ENCODE results near the gene CLEC10A. TPM values are rescaled to one million over a fixed set of nuclear protein-coding genes. Genes with fewer than 3 reads are reported as not detected.
"Not testable (repeated sequence)": the region's sequence is repeated elsewhere in the genome, so short reads cannot be mapped to it uniquely, and the experiment has no call there.

CLEC10A gene, protein sequence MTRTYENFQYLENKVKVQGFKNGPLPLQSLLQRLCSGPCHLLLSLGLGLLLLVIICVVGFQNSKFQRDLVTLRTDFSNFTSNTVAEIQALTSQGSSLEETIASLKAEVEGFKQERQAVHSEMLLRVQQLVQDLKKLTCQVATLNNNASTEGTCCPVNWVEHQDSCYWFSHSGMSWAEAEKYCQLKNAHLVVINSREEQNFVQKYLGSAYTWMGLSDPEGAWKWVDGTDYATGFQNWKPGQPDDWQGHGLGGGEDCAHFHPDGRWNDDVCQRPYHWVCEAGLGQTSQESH
- not detected in 2 replicates for total RNA-seq

DNA sequence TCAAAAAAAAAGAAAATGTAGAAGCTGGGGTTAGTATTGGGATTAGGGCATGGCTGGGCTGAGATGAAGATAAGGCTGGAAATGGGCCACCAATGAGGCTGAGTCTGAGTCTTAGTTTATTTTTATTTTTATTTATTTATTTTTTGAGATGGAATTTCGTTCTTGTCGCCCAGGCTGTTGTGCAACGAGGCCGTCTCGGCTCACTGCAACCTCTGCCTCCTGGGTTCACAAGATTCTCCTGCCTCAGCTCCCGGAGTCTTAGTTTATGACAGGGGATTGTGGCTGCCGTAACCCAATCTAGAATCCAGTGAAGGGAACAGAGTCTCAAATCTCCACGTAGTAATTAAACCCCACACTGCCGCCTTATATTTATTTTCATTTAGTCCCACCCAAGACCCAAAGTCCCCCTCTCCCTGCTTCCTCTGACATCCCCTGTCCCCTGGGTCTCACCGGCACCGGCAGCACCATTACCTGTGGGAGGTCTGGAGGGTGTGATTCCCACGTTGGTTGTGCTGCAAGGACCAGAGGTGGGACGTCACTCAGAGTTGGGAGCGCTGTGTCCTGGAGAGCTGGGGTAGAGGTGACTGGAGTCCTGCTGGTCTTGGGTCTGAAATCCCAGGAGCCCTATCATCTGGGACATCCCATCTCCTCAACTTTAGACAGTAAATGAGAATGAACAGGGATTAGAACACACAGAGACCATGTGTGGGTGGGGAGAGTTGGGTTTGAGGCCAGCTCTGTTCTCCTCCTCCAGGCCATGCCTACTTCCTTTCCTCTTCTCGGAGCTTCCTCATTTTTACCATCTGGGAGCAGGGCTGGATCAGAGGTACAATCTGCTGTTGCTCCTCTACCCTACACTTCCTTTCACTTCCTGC lies at the start of gene CLEC10A:
Gene CLEC10A (minus strand): TSS at position 671 of the 875 bp plus-strand sequence. CDS start 1,439 bp downstream, outside the sequence.
- TF ChIP-seq, protein P1, sequence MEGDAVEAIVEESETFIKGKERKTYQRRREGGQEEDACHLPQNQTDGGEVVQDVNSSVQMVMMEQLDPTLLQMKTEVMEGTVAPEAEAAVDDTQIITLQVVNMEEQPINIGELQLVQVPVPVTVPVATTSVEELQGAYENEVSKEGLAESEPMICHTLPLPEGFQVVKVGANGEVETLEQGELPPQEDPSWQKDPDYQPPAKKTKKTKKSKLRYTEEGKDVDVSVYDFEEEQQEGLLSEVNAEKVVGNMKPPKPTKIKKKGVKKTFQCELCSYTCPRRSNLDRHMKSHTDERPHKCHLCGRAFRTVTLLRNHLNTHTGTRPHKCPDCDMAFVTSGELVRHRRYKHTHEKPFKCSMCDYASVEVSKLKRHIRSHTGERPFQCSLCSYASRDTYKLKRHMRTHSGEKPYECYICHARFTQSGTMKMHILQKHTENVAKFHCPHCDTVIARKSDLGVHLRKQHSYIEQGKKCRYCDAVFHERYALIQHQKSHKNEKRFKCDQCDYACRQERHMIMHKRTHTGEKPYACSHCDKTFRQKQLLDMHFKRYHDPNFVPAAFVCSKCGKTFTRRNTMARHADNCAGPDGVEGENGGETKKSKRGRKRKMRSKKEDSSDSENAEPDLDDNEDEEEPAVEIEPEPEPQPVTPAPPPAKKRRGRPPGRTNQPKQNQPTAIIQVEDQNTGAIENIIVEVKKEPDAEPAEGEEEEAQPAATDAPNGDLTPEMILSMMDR (IDR thresholded peaks at IDR 0.05; ENCODE audit: insufficient read depth, low read depth, low read length) = no peak
- H3K4me3 ChIP-seq (ENCODE audit: low read depth, low read length) = no peak within 1 kb of the TSS
- no peak for DNase-seq (ENCODE audit: low read depth)

DNA sequence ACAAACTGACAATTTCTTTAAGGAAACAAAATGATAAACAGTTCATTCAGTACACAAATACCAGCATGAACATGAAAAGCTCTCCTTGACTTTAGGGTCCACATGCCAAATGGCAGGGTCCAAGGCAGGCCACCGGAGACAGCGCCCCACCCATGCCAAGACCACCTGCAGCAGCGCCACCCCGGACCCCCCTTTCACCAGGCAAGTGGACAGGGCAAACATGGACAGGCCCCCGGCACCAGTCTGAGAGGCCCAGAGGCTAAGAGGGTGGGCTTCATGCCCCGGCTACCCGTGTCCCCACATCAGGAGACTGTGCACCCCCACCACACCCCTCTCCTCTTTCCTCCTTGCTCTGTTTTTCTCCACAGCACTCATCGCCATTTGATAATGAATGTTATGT lies 49.3 kb upstream of the CLEC10A start:
- TF ChIP-seq, protein P1 (IDR thresholded peaks at IDR 0.05; ENCODE audit: insufficient read depth, low read depth, low read length) = no peak
- no peak for DNase-seq (ENCODE audit: low read depth)
- no peak overlapping the region for H3K4me3 ChIP-seq (ENCODE audit: low read depth, low read length)

DNA sequence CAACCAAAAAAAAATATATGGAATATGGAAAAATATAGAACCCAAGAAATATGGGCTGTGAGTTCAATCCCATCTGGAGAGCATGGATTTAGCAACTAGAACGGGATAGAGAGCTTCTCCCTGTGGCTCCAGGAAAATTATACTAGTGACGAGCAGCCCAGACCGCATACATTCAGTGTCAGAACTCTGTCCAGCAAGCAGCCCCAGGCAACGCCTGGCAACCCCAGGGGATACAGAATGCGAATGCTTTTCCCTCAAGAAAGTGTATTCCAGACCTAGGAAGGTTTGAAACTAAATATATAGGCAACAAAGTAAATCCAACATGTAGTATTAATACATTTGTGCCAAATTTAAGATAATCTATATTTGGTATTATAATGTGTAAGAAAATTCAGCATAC lies 48.1 kb upstream of the CLEC10A start:
- TF ChIP-seq, protein P1 (IDR thresholded peaks at IDR 0.05; ENCODE audit: insufficient read depth, low read depth, low read length) = no peak
- DNase-seq (ENCODE audit: low read depth) = no peak

DNA sequence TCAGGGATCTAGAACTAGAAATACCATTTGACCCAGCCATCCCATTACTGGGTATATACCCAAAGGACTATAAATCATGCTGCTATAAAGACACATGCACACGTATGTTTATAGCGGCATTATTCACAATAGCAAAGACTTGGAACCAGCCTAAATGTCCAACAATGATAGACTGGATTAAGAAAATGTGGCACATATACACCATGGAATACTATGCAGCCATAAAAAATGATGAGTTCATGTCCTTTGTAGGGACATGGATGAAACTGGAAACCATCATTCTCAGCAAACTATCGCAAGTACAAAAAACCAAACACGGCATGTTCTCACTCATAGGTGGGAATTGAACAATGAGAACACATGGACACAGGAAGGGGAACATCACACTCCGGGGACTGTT lies 47.5 kb upstream of the CLEC10A start:
- not testable (repeated sequence) for H3K4me3 ChIP-seq (ENCODE audit: low read depth, low read length); DNase-seq (ENCODE audit: low read depth)

More for the DNA sequence above, 48.1 kb upstream of the CLEC10A start:
- no peak overlapping the region for H3K4me3 ChIP-seq (ENCODE audit: low read depth, low read length)

DNA sequence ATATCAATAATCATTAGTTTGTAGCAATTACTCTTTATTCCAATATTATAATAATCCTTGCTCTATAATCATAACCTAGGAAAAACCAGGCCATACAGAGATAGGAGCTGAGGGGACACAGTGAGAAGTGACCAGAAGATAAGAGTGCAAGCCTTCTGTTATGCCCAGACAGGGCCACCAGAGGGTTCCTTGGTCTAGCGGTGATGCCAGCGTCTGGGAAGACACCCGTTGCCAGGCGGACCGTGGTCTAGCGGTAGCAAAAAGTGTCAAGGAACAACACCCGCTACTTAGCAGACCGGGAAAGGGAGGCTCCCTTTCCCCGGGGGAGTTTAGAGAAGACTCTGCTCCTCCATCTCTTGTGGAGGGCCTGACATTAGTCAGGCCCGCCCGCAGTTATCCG lies 46.3 kb upstream of the CLEC10A start:
- not testable (repeated sequence) for DNase-seq (ENCODE audit: low read depth)

DNA sequence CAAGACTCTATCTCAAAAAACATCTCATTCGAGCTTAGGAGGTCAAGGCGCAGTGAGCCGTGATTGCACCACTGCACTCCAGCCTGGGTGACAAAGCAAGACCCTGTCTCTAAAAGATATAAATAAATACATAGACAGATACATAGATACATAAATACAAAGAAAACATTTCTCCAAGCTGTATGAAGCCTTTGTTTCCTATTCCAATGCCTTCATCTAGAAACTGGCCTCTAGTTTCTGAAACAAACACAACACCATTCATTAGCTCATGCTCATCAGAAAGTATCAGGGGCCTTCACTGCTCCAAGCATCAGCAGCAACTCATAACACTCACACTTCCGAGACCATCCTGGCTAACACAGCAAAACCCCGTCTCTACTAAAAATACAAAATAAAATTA lies 44.9 kb upstream of the CLEC10A start:
- no peak for DNase-seq (ENCODE audit: low read depth)
- TF ChIP-seq, protein P1 (IDR thresholded peaks at IDR 0.05; ENCODE audit: insufficient read depth, low read depth, low read length) = no peak
- H3K4me3 ChIP-seq (ENCODE audit: low read depth, low read length) = no peak overlapping the region

More for the DNA sequence above, 46.3 kb upstream of the CLEC10A start:
- H3K4me3 ChIP-seq (ENCODE audit: low read depth, low read length) = not testable (repeated sequence)

DNA sequence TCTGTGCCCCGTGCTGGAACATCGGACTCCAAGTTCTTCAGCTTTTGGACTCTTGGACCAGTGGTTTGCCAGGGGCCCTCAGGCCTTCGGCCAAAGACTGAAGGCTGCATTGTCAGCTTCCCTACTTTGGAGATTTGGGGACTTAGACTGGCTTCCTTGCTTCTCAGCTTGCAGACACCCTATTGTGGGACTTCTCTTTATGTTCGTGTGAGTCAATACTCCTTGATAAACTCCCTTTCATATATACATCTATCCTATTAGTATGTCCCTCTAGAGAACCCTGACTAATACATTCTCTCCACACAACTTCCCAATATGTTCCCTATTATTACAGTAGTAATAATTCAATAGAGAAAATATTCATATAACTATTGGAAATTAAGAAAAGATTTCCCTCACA lies 43.8 kb upstream of the CLEC10A start:
- no peak for DNase-seq (ENCODE audit: low read depth)
- TF ChIP-seq, protein P1 (IDR thresholded peaks at IDR 0.05; ENCODE audit: insufficient read depth, low read depth, low read length) = no peak
- H3K4me3 ChIP-seq (ENCODE audit: low read depth, low read length) = no peak overlapping the region

Measured in fibroblast of villous mesenchyme (primary cell).